Endothelial cell of umbilical vein (primary cell): ENCODE results near the gene KIFC3. TPM values are rescaled to one million over a fixed set of nuclear protein-coding genes. Genes with fewer than 3 reads are reported as not detected.

Experiments
- BruUV-seq: library from RNA; stranded (reverse); fragments of 400-500 nt; replicated peaks from 2 replicates; lab custom pipeline; 2021; lab: Mats Ljungman, UMichigan
- CTCF ChIA-PET: fragments of 300-600, 350-600 bp; sonication (Branson Sonifier 250); formaldehyde crosslinking; loops from one replicate; lab custom pipeline; 2021; ENCODE audit warnings: antibody characterized with exemption, inconsistent platforms; lab: Charles Lee
- POLR2A ChIA-PET: fragments of 300-600, 350-600 bp; sonication (Branson Sonifier 250); formaldehyde crosslinking; loops from one replicate; lab custom pipeline; 2021; ENCODE audit warnings: antibody characterized with exemption, inconsistent platforms; lab: Charles Lee
- DNase-seq: peaks from one replicate; pipeline ENCODE4 v3.0.0-alpha.2; 2011; ENCODE audit warnings: low read depth, low spot score
- FAIRE-seq: peaks from 2 replicates; lab custom pipeline; 2011; peaks lifted over from hg19 to GRCh38; lab: Jason Lieb, UNC
- H2AFZ ChIP-seq: 2 replicates; pipeline ENCODE4 v1.6.0; 2012; ENCODE audit warnings: low read depth, low read length, control low read depth, inconsistent platforms
- H3K27ac ChIP-seq: 2 replicates; pipeline ENCODE4 v1.5.1; 2011; ENCODE audit warnings: low read depth, mild to moderate bottlenecking, control low read depth, low read length, moderate library complexity; ENCODE audit not compliant: insufficient read depth
- H3K27me3 ChIP-seq, 2 experiments: 2 replicates each; pipeline versions ENCODE4 v1.6.0 to v1.6.1; 2011; ENCODE audit warnings: low read length in 2 of 2, mixed read lengths in 1 of 2; ENCODE audit not compliant: control insufficient read depth in 2 of 2, insufficient read depth in 2 of 2
- H3K36me3 ChIP-seq, 2 experiments: 2 replicates in 1 of 2; 3 replicates in 1 of 2; pipeline ENCODE4 v1.5.1; 2011; ENCODE audit warnings: low read length in 2 of 2, mild to moderate bottlenecking in 1 of 2, moderate library complexity in 1 of 2; ENCODE audit not compliant: control insufficient read depth in 2 of 2, insufficient read depth in 2 of 2; ENCODE audit errors: extremely low read depth in 1 of 2
- H3K4me1 ChIP-seq: 3 replicates; pipeline ENCODE4 v1.5.1; 2011; ENCODE audit warnings: mild to moderate bottlenecking, low read length; ENCODE audit not compliant: control insufficient read depth, insufficient read depth; ENCODE audit errors: extremely low read depth
- H3K4me2 ChIP-seq: 2 replicates; pipeline ENCODE4 v1.6.1; 2011; ENCODE audit warnings: low read length, control low read depth, mixed read lengths; ENCODE audit not compliant: insufficient read depth
- H3K4me3 ChIP-seq, 3 experiments: fragments of 200-600 bp in 1 of 3; sonication (generic), shearing (Covaris generic) in 1 of 3; replicated peaks in 1 of 3; 2 replicates each; pipeline ENCODE4 v1.5.1; 2011 to 2016; ENCODE audit warnings: control low read depth in 3 of 3, low read length in 3 of 3, mild to moderate bottlenecking in 2 of 3, inconsistent platforms in 1 of 3, low read depth in 1 of 3, moderate library complexity in 1 of 3; ENCODE audit not compliant: insufficient read depth in 1 of 3
- H3K79me2 ChIP-seq: 2 replicates; pipeline ENCODE4 v1.6.0; 2012; ENCODE audit warnings: low read length, inconsistent platforms; ENCODE audit not compliant: control insufficient read depth, insufficient read depth
- H3K9ac ChIP-seq: replicated peaks from 2 replicates; pipeline ENCODE3; 2011; ENCODE audit warnings: low read length, control low read depth; ENCODE audit not compliant: insufficient read depth; ENCODE audit errors: extremely low read depth
- H3K9me1 ChIP-seq: replicated peaks from 3 replicates; pipeline ENCODE4 v1.6.0; 2011; ENCODE audit warnings: mild to moderate bottlenecking, low read length; ENCODE audit not compliant: control insufficient read depth, insufficient read depth; ENCODE audit errors: extremely low read depth
- H3K9me3 ChIP-seq: replicated peaks from 2 replicates; pipeline ENCODE4 v1.5.1; 2012; ENCODE audit warnings: low read length, inconsistent platforms; ENCODE audit not compliant: control insufficient read depth, insufficient read depth
- H4K20me1 ChIP-seq: replicated peaks from 2 replicates; pipeline ENCODE3; 2011; ENCODE audit warnings: mild to moderate bottlenecking, low read length; ENCODE audit not compliant: control insufficient read depth, insufficient read depth; ENCODE audit errors: extremely low read depth
- EZH2 ChIP-seq: IDR thresholded peaks from 2 replicates; pipeline ENCODE4 v1.6.1; 2012; ENCODE audit warnings: borderline replicate concordance, low read depth, mild to moderate bottlenecking, moderate library complexity, low read length, inconsistent platforms; ENCODE audit not compliant: severe bottlenecking
- FOS ChIP-seq: IDR thresholded peaks from 2 replicates; pipeline ENCODE4 v1.6.1; 2011; ENCODE audit warnings: mild to moderate bottlenecking, low read length, moderate library complexity, borderline replicate concordance; ENCODE audit not compliant: insufficient read depth
- GATA2 ChIP-seq: IDR thresholded peaks from 2 replicates; pipeline ENCODE4 v1.7.0; 2011; ENCODE audit warnings: low read depth, mild to moderate bottlenecking, moderate library complexity, mixed read lengths, low read length; ENCODE audit not compliant: insufficient read length, insufficient read depth
- JUN ChIP-seq: IDR thresholded peaks from 2 replicates; pipeline ENCODE4 v1.6.1; 2011; ENCODE audit warnings: borderline replicate concordance, low read depth; ENCODE audit not compliant: insufficient read length, insufficient read depth
- MYC ChIP-seq: IDR thresholded peaks from one replicate; pipeline ENCODE4 v1.6.1; 2011; ENCODE audit warnings: mild to moderate bottlenecking, low read depth, low read length
- POLR2A ChIP-seq: IDR thresholded peaks from 2 replicates; pipeline ENCODE4 v1.6.1; 2012; ENCODE audit warnings: low read depth, mild to moderate bottlenecking, control low read depth, low read length
- POLR2AphosphoS5 ChIP-seq: IDR thresholded peaks from 2 replicates; pipeline ENCODE4 v1.6.1; 2012; ENCODE audit warnings: low read depth, mild to moderate bottlenecking, control low read depth, low read length, moderate library complexity; ENCODE audit not compliant: insufficient read depth
- dilution Hi-C: fragments of 300-500 bp; cut with MboI; formaldehyde crosslinking; loops from one replicate; pipeline ENCODE4 v1.15.0; 2019; ENCODE audit warnings: low sequenced_read_pairs; ENCODE audit not compliant: extremely low pct_ligation_motif_present
- intact Hi-C: fragments of 100-400 bp; cut with micrococcal nuclease; formaldehyde crosslinking; loops from one replicate; pipeline ENCODE4 v1.10.0; 2022
- polyA plus RNA-seq, 4 experiments: library from polyadenylated mRNA; depleted of rRNA in 3 of 4; stranded (reverse) in 3 of 4; unstranded in 1 of 4; fragments of >200 nt; gene quantifications; 2 replicates each; pipeline versions ENCODE4 v1.2.1 to v1.2.3, GENCODE V29; 2011 to 2012; ENCODE audit warnings: missing spikeins in 1 of 4
- total RNA-seq: library from RNA; stranded (reverse); gene quantifications from 2 replicates; pipeline ENCODE4 v1.2.3, GENCODE V29; 2021
- TF ChIP-seq, protein P1 (sequence below): IDR thresholded peaks from 2 replicates; pipeline ENCODE4 v1.6.1; 2011; ENCODE audit not compliant: insufficient read depth, insufficient read length
- TF ChIP-seq, protein P2 (sequence below), 2 donors: IDR thresholded peaks; 1 replicate in 1 of 2; 2 replicates in 1 of 2; pipeline ENCODE4 v1.5.1; 2011; ENCODE audit warnings: low read length in 2 of 2, mild to moderate bottlenecking in 2 of 2, moderate library complexity in 2 of 2, control low read depth in 1 of 2, inconsistent platforms in 1 of 2, low read depth in 1 of 2; ENCODE audit not compliant: insufficient read depth in 1 of 2; ENCODE audit errors: extremely low read depth in 1 of 2

Gene KIFC3
- total and polyA plus RNA-seq, 2 donors (not counting 3 experiments of a cell fraction or from before 2014, with no cell fraction given), result 36.3 to 62.2 TPM

DNA sequence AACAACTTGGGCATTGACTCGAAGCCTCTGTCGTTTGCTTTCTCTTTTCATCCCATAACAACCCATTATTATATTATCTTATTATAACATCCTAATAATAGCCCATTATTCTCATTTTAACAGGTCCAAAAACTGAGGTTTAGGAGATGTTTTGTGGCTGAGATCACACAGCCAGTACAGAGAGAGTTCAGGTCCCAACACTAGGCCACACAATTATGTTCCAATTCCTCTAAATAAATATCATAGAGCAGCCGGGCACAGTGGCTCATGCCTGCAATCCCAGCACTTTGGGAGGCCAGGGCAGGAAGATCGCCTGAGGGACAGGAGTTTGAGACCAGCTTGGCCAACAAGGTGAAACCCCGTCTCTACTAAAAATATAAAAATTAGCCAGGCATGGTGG is 40.3 kb upstream of the KIFC3 start:
- FAIRE-seq, result no peak
- no TSS peak for BruUV-seq
- no peak overlapping the region for H2AFZ ChIP-seq

More for the DNA sequence above, 40.3 kb upstream of the KIFC3 start:
- Histone ChIP-seq H3K27ac (no peak overlapping the region), H4K20me1 (no peaks in the 10 kb centered on the region), H3K4me1 (no peaks in the 10 kb centered on the region), H3K9me3 (no peaks in the 10 kb centered on the region), H3K27me3 (peaks cover 0 to 4% of the 10 kb centered on the region in 2 experiments), H3K79me2 (no peaks in the 10 kb centered on the region), H3K4me2 (no peak overlapping the region), H3K9me1 (no peaks in the 10 kb centered on the region), H3K36me3 (no peaks in the 10 kb centered on the region), H3K9ac (no peak overlapping the region), H3K4me3 (no peak overlapping the region)
- CTCF ChIA-PET, result no interaction called here
- TF ChIP-seq, protein P1, sequence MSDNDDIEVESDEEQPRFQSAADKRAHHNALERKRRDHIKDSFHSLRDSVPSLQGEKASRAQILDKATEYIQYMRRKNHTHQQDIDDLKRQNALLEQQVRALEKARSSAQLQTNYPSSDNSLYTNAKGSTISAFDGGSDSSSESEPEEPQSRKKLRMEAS, result no peak
- TF ChIP-seq FOS (no peak), EZH2 (no peak), POLR2AphosphoS5 (no peak), POLR2A (no peak), GATA2 (no peak), MYC (no peak), JUN (no peak)
- TF ChIP-seq, protein P2, sequence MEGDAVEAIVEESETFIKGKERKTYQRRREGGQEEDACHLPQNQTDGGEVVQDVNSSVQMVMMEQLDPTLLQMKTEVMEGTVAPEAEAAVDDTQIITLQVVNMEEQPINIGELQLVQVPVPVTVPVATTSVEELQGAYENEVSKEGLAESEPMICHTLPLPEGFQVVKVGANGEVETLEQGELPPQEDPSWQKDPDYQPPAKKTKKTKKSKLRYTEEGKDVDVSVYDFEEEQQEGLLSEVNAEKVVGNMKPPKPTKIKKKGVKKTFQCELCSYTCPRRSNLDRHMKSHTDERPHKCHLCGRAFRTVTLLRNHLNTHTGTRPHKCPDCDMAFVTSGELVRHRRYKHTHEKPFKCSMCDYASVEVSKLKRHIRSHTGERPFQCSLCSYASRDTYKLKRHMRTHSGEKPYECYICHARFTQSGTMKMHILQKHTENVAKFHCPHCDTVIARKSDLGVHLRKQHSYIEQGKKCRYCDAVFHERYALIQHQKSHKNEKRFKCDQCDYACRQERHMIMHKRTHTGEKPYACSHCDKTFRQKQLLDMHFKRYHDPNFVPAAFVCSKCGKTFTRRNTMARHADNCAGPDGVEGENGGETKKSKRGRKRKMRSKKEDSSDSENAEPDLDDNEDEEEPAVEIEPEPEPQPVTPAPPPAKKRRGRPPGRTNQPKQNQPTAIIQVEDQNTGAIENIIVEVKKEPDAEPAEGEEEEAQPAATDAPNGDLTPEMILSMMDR (IDR thresholded peaks at IDR 0.05; ENCODE audit: extremely low read depth in 1 of 2, insufficient read depth in 1 of 2, low read depth in 1 of 2, low read length in 2 of 2), result no peak
- DNase-seq, result no peak
- dilution Hi-C loops (no loop called here), intact Hi-C loops (no loop called here)
- POLR2A ChIA-PET, result no interaction called here
